Heart left ventricle (tissue), 13 donors: ENCODE measurements around the gene PABPN1L.

ENCODE experiments used
- POLR2A ChIP-seq, 2 donors: fragments of 450-650 bp; IDR thresholded peaks; one replicate each; pipeline ENCODE4 v1.6.1; 2017; ENCODE audit warnings: antibody characterized with exemption in 2 of 2, mild to moderate bottlenecking in 2 of 2, moderate library complexity in 2 of 2
- TF ChIP-seq, protein P1 (sequence below), 12 donors: fragments of 200-600 bp; sonication (generic) in 4 of 12; IDR thresholded peaks; one replicate each; pipeline versions ENCODE4 v1.5.0 to v1.8.0; 2018 to 2022; ENCODE audit warnings: antibody characterized with exemption in 12 of 12, mild to moderate bottlenecking in 5 of 12
- donor health status: ischemic (EF 13 %, LVEDD 7.1; RV severe dilation, severe dysfunction).
- donor health status: DM: no; HTN: yes; CAD: no.
- donor health status: DM: no; HTN: no; CAD: no.
- donor health status: ischemic (EF 25% LVEDD 6.9; RV normal size, moderate dysfunction).
- donor health status: ischemic (EF 25% LVEDD 5.7; RV mildly dilated, moderate dysfunction).
- donor health status: ischemic (EF 35%, LVEDD 5.7; RV mildly dilated, moderate dysfunction).
- donor health status: nonischemic (EF 11% LVEDD 7.7; RV severe dilation, severe dysfunction).
- donor health status: DM: yes; HTN: yes; CAD: no.
- donor health status: PGD.
- donor health status: ischemic (EF 29% LVEDD 5.4; RV normal size, mild dysfunction).
- donor health status: nonischemic (EF 23%, LVEDD 6.1; RV moderate dilation, normal function).

DNA sequence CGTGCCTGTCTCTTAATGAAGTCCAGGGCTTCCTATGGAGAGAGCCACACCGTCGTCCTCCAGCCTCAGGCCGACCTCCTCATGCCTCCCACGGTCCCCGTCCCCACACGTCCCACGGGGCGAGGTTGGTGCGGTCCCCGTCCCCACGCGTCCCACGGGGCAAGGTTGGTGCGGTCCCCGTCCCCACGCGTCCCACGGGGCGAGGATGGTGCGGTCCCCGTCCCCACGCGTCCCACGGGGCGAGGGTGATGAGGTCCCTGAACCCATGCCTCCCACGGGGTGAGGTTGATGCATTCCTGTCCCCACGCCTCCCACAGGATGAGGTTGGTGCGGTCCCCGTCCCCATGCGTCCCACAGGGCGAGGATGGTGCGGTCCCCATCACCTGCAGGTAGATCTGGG is 30.6 kb downstream of the PABPN1L start:
- TF ChIP-seq, protein P1, sequence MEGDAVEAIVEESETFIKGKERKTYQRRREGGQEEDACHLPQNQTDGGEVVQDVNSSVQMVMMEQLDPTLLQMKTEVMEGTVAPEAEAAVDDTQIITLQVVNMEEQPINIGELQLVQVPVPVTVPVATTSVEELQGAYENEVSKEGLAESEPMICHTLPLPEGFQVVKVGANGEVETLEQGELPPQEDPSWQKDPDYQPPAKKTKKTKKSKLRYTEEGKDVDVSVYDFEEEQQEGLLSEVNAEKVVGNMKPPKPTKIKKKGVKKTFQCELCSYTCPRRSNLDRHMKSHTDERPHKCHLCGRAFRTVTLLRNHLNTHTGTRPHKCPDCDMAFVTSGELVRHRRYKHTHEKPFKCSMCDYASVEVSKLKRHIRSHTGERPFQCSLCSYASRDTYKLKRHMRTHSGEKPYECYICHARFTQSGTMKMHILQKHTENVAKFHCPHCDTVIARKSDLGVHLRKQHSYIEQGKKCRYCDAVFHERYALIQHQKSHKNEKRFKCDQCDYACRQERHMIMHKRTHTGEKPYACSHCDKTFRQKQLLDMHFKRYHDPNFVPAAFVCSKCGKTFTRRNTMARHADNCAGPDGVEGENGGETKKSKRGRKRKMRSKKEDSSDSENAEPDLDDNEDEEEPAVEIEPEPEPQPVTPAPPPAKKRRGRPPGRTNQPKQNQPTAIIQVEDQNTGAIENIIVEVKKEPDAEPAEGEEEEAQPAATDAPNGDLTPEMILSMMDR (IDR thresholded peaks at IDR 0.05): no peak
- no peak for TF ChIP-seq POLR2A (IDR thresholded peaks at IDR 0.05)
